NCI-H748 (cell line): ENCODE measurements around the gene DDX41.
"Not testable (repeated sequence)": the region's sequence is repeated elsewhere in the genome, so short reads cannot be mapped to it uniquely, and the experiment has no call there.

ENCODE experiments used
- DNase-seq: peaks from one replicate; lab custom pipeline; 2025; ENCODE audit not compliant: unreplicated experiment; lab: John Stamatoyannopoulos, UW

DDX41 gene

GRCh38 chr5:177487144-177487543 lies 29.6 kb downstream of the DDX41 start:
- DNase-seq: no peak

GRCh38 chr5:177486256-177486655 lies 30.5 kb downstream of the DDX41 start:
- DNase-seq: no peak

- not testable (repeated sequence) for DNase-seq
These were observed 31.0 kb downstream of the DDX41 start for GRCh38 chr5:177485753-177486152.

GRCh38 chr5:177484902-177485549 lies 31.7 kb downstream of the DDX41 start:
- DNase-seq: no peak

GRCh38 chr5:177483994-177484901 lies 32.5 kb downstream of the DDX41 start:
- DNase-seq: no peak

- DNase-seq: no peak
These were observed 33.7 kb downstream of the DDX41 start for GRCh38 chr5:177483042-177483441.

- DNase-seq: no peak
These were observed 34.4 kb downstream of the DDX41 start for GRCh38 chr5:177482359-177482795.

- no peak for DNase-seq
These were observed 37.0 kb downstream of the DDX41 start for GRCh38 chr5:177479774-177480173.

GRCh38 chr5:177478711-177479646 lies 37.8 kb downstream of the DDX41 start:
- no peak for DNase-seq

- DNase-seq: no peak
These were observed 38.9 kb downstream of the DDX41 start for GRCh38 chr5:177477701-177478477.

GRCh38 chr5:177476531-177477233 lies 40.1 kb downstream of the DDX41 start:
- DNase-seq: no peak

GRCh38 chr5:177475563-177476427 lies 41.0 kb downstream of the DDX41 start:
- DNase-seq: no peak

GRCh38 chr5:177474846-177475562 lies 41.8 kb downstream of the DDX41 start:
- no peak for DNase-seq

GRCh38 chr5:177474002-177474476 lies 42.7 kb downstream of the DDX41 start:
- DNase-seq: no peak

GRCh38 chr5:177473443-177474001 lies 43.2 kb downstream of the DDX41 start, which contains the start of gene DBN1:
TSS of gene DBN1 (minus strand) at chr5:177473634. CDS start at chr5:177473521, 113 bp downstream.
- peak; percentile 70 for DNase-seq

- peak; percentile 67 for DNase-seq
These were observed 44.0 kb downstream of the DDX41 start for GRCh38 chr5:177472460-177473442.
